SU-DHL-6 (cell line): ENCODE measurements around the gene FXYD3.

ENCODE experiments used
- EZH2phosphoT487 ChIP-seq: fragments of 200-600 bp; sonication (generic), shearing (Covaris generic); conservative IDR thresholded peaks from 2 replicates; pipeline ENCODE4 v1.6.1; 2018; ENCODE audit warnings: mild to moderate bottlenecking, antibody characterized with exemption, low read length, moderate library complexity, mixed read lengths
- TF ChIP-seq, protein P1 (sequence below): fragments of 200-600 bp; sonication (generic); IDR thresholded peaks from one replicate; pipeline ENCODE4 v1.5.1; 2017; ENCODE audit warnings: antibody characterized with exemption, mild to moderate bottlenecking, low read length, moderate library complexity; ENCODE audit not compliant: insufficient read depth, poor library complexity, severe bottlenecking

DNA sequence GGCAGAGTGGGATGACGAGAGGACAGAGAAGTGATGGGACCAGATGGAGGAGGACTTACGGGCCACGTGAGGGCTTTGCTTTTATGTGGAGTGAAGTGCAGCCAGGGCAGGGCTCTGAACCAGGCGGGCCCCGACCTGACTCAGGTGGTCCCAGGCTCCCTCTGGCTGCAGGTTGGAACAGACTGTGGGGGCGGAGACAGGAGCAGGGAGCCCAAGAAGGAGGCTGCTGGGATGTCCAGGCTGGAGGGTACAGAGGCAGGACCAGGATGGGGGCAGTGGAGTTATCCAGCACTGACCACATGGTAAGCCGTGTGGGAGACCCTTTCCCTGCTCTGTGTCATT, 41.0 kb downstream of the FXYD3 start:
- TF ChIP-seq, protein P1, sequence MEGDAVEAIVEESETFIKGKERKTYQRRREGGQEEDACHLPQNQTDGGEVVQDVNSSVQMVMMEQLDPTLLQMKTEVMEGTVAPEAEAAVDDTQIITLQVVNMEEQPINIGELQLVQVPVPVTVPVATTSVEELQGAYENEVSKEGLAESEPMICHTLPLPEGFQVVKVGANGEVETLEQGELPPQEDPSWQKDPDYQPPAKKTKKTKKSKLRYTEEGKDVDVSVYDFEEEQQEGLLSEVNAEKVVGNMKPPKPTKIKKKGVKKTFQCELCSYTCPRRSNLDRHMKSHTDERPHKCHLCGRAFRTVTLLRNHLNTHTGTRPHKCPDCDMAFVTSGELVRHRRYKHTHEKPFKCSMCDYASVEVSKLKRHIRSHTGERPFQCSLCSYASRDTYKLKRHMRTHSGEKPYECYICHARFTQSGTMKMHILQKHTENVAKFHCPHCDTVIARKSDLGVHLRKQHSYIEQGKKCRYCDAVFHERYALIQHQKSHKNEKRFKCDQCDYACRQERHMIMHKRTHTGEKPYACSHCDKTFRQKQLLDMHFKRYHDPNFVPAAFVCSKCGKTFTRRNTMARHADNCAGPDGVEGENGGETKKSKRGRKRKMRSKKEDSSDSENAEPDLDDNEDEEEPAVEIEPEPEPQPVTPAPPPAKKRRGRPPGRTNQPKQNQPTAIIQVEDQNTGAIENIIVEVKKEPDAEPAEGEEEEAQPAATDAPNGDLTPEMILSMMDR, result no peak
- no peak for TF ChIP-seq EZH2phosphoT487
